Keratinocyte (primary cell): ENCODE results near the gene ARMC5. TPM values are rescaled to one million over a fixed set of nuclear protein-coding genes. Genes with fewer than 3 reads are reported as not detected.
"Not testable (repeated sequence)": the region's sequence is repeated elsewhere in the genome, so short reads cannot be mapped to it uniquely, and the experiment has no call there.

Source experiments
- DNase-seq: peaks from one replicate; pipeline ENCODE4 v3.0.0-alpha.2; 2011; ENCODE audit warnings: low read depth, missing footprints, low spot score
- FAIRE-seq: peaks from 2 replicates; lab custom pipeline; 2011; peaks lifted over from hg19 to GRCh38; lab: Jason Lieb, UNC
- H2AFZ ChIP-seq: 2 replicates; pipeline ENCODE4 v1.6.0; 2012; ENCODE audit warnings: low read length, control low read depth, inconsistent platforms; ENCODE audit not compliant: control insufficient read depth
- H3K27ac ChIP-seq: 2 replicates; pipeline ENCODE4 v1.5.1; 2011; ENCODE audit warnings: low read length; ENCODE audit not compliant: control insufficient read depth, insufficient read depth
- H3K27me3 ChIP-seq: 3 replicates; pipeline ENCODE4 v1.6.0; 2011; ENCODE audit warnings: low read length; ENCODE audit not compliant: control insufficient read depth, insufficient read depth; ENCODE audit errors: extremely low read depth
- H3K36me3 ChIP-seq, 2 experiments: 2 replicates in 1 of 2; 3 replicates in 1 of 2; pipeline ENCODE4 v1.5.1; 2011; ENCODE audit warnings: low read length in 2 of 2, mild to moderate bottlenecking in 1 of 2; ENCODE audit not compliant: control insufficient read depth in 2 of 2, insufficient read depth in 2 of 2; ENCODE audit errors: extremely low read depth in 1 of 2
- H3K4me1 ChIP-seq: 3 replicates; pipeline ENCODE4 v1.5.1; 2011; ENCODE audit warnings: low read length; ENCODE audit not compliant: control insufficient read depth, insufficient read depth; ENCODE audit errors: extremely low read depth
- H3K4me2 ChIP-seq: 3 replicates; pipeline ENCODE4 v1.6.0; 2011; ENCODE audit warnings: low read depth, low read length; ENCODE audit not compliant: control insufficient read depth, insufficient read depth; ENCODE audit errors: extremely low read depth
- H3K4me3 ChIP-seq, 3 experiments: fragments of 200-600 bp in 1 of 3; sonication (generic) in 1 of 3; 2 replicates in 2 of 3; 3 replicates in 1 of 3; pipeline ENCODE4 v1.5.1; 2011 to 2016; ENCODE audit warnings: low read length in 3 of 3, mild to moderate bottlenecking in 3 of 3, control low read depth in 2 of 3, inconsistent platforms in 1 of 3, low read depth in 1 of 3, mixed read lengths in 1 of 3, mixed run types in 1 of 3, moderate library complexity in 1 of 3; ENCODE audit not compliant: control insufficient read depth in 2 of 3, insufficient read depth in 2 of 3; ENCODE audit errors: extremely low read depth in 1 of 3
- H3K79me2 ChIP-seq: 2 replicates; pipeline ENCODE4 v1.6.0; 2012; ENCODE audit warnings: low read length; ENCODE audit not compliant: control insufficient read depth, insufficient read depth
- H3K9ac ChIP-seq: 3 replicates; pipeline ENCODE4 v1.6.0; 2011; ENCODE audit warnings: low read length; ENCODE audit not compliant: control insufficient read depth, insufficient read depth; ENCODE audit errors: extremely low read depth
- H3K9me1 ChIP-seq: 3 replicates; pipeline ENCODE4 v1.6.0; 2011; ENCODE audit warnings: low read length; ENCODE audit not compliant: control insufficient read depth, insufficient read depth; ENCODE audit errors: extremely low read depth
- H3K9me3 ChIP-seq: 2 replicates; pipeline ENCODE4 v1.5.1; 2012; ENCODE audit warnings: low read depth, low read length; ENCODE audit not compliant: control insufficient read depth
- H4K20me1 ChIP-seq: 3 replicates; pipeline ENCODE4 v1.6.0; 2011; ENCODE audit warnings: low read length; ENCODE audit not compliant: control insufficient read depth, insufficient read depth; ENCODE audit errors: extremely low read depth
- CTCF ChIP-seq, 3 experiments: IDR thresholded peaks in 1 of 3; conservative IDR thresholded peaks in 1 of 3; optimal IDR thresholded peaks in 1 of 3; 2 replicates in 2 of 3; 3 replicates in 1 of 3; pipeline versions ENCODE3 to v1.5.1; 2011; ENCODE audit warnings: low read length in 3 of 3, mild to moderate bottlenecking in 3 of 3, moderate library complexity in 2 of 3, control low read depth in 1 of 3, inconsistent platforms in 1 of 3; ENCODE audit not compliant: insufficient read depth in 2 of 3; ENCODE audit errors: extremely low read depth in 1 of 3
- EZH2 ChIP-seq: IDR thresholded peaks from one replicate; pipeline ENCODE4 v1.6.1; 2012; ENCODE audit warnings: inconsistent platforms, mild to moderate bottlenecking, low read length, moderate library complexity
- dilution Hi-C: fragments of 300-500 bp; cut with MboI; formaldehyde crosslinking; loops from one replicate; pipeline ENCODE4 v1.7.0; 2020; ENCODE audit warnings: low sequenced_read_pairs; ENCODE audit not compliant: extremely low pct_ligation_motif_present
- polyA plus RNA-seq, 5 experiments: library from polyadenylated mRNA; depleted of rRNA in 3 of 5; stranded (reverse) in 3 of 5; stranded (forward) in 1 of 5; unstranded in 1 of 5; fragments of >200 nt; gene quantifications; 1 replicate in 1 of 5; 2 replicates in 3 of 5; 3 replicates in 1 of 5; pipeline versions ENCODE4 v1.2.1 to v1.2.3, GENCODE V29; 2011 to 2012; ENCODE audit warnings: missing spikeins in 2 of 5, low read depth in 1 of 5, low replicate concordance in 1 of 5

The ARMC5 gene
- polyA plus RNA-seq, 1 donor (not counting 4 experiments of a cell fraction or from before 2014, with no cell fraction given) = 3.0 TPM

- FAIRE-seq (no peak), DNase-seq (no peak)
- Histone ChIP-seq H3K27ac (no peak overlapping the region), H3K27me3 (no peaks in the 10 kb centered on the region), H4K20me1 (no peaks in the 10 kb centered on the region), H3K9me3 (no peaks in the 10 kb centered on the region), H3K9ac (no peak overlapping the region), H3K36me3 (no peaks in the 10 kb centered on the region), H3K4me1 (no peaks in the 10 kb centered on the region), H3K79me2 (no peaks in the 10 kb centered on the region), H3K4me2 (no peak overlapping the region), H3K9me1 (no peaks in the 10 kb centered on the region), H2AFZ (no peak overlapping the region), H3K4me3 (no peak overlapping the region)
- dilution Hi-C loops = no loop called here
- no peak for TF ChIP-seq EZH2
- TF ChIP-seq CTCF (optimal IDR thresholded peaks at IDR 0.05 in 1 of 3, IDR thresholded peaks at IDR 0.05 in 1 of 3, conservative IDR thresholded peaks at IDR 0.05 in 1 of 3; ENCODE audit: extremely low read depth in 1 of 3, insufficient read depth in 2 of 3, low read length in 3 of 3) = no peak
Observed at GRCh38 chr16:31438414-31438813, 20.9 kb upstream of the ARMC5 start.

GRCh38 chr16:31439023-31439422 is 20.3 kb upstream of the ARMC5 start:
- H2AFZ ChIP-seq, H3K4me2 ChIP-seq, FAIRE-seq, H3K79me2 ChIP-seq, H3K9ac ChIP-seq, DNase-seq, H3K27me3 ChIP-seq, dilution Hi-C loops, H4K20me1 ChIP-seq, H3K4me1 ChIP-seq, H3K9me1 ChIP-seq, H3K27ac ChIP-seq, H3K9me3 ChIP-seq, H3K36me3 ChIP-seq, H3K4me3 ChIP-seq: not testable (repeated sequence)

GRCh38 chr16:31439519-31439918 is 19.8 kb upstream of the ARMC5 start:
- Histone ChIP-seq H3K27ac (no peak overlapping the region), H3K9me1 (no peaks in the 10 kb centered on the region), H3K4me2 (no peak overlapping the region), H4K20me1 (no peaks in the 10 kb centered on the region), H3K27me3 (no peaks in the 10 kb centered on the region), H3K9ac (no peak overlapping the region), H3K79me2 (no peaks in the 10 kb centered on the region), H3K36me3 (no peaks in the 10 kb centered on the region), H3K4me1 (no peaks in the 10 kb centered on the region), H3K4me3 (no peak overlapping the region), H3K9me3 (no peaks in the 10 kb centered on the region), H2AFZ (no peak overlapping the region)
- dilution Hi-C loops = no loop called here
- no peak for TF ChIP-seq CTCF (optimal IDR thresholded peaks at IDR 0.05 in 1 of 3, IDR thresholded peaks at IDR 0.05 in 1 of 3, conservative IDR thresholded peaks at IDR 0.05 in 1 of 3; ENCODE audit: extremely low read depth in 1 of 3, insufficient read depth in 2 of 3, low read length in 3 of 3)
- TF ChIP-seq EZH2 = no peak
- DNase-seq (no peak), FAIRE-seq (no peak)
